Stimulated activated CD4-positive, alpha-beta T cell treated with anti-CD3 and anti-CD28 coated beads, TNF-alpha, amount 100 ng/mL, for 48 hours (primary cell): ENCODE results near the gene PLXNB1.
"Not testable (repeated sequence)": the region's sequence is repeated elsewhere in the genome, so short reads cannot be mapped to it uniquely, and the experiment has no call there.

ENCODE experiments used
- DNase-seq, 3 donors: peaks; one replicate each; pipeline ENCODE4 v3.0.0-alpha.2; 2020; ENCODE audit warnings: low read depth in 3 of 3

Gene PLXNB1

DNA sequence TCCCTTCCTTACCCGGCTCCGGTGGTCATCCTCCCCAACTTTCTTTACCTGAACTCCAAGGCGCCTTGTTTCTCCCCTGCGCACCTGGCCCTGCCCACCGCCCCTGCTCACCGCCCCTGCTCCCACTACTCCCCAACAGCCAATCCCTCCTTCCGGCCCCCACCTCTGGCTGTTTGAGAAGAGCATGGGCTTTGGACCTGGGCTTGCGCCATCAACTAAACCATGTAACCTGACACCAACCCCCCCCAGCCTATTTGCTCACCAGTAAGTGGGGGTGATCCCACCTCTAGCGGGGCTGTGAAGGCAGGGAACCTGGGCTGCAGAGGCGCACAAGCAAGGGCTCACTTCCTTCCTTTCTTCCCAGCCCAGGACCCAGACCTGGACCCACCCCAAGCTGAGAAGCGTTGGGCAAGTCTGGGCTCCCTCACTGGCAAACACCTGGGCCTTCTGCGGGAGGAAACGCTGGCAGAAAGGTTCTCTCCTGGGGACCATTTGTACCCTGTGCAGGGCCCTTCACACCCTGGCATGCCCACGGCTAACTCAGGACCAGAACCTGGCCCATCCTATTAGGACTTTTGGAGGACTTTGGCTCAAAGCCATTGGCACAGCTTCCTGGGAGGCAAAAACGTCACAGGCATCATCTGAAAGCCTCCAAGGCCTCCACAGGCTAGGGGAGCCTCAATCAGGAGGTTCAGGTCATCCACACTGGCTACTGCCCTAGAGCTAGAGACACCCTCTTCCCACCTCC, at the start of gene PLXNB1:
Gene PLXNB1, minus strand, starts transcription at position 127 of the 748 bp plus-strand sequence. CDS start 5,475 bp downstream, outside the sequence.
- DNase-seq, result no peak

GRCh38 chr3:48478626-48479555, 49.0 kb upstream of the PLXNB1 start:
- no peak for DNase-seq

DNA sequence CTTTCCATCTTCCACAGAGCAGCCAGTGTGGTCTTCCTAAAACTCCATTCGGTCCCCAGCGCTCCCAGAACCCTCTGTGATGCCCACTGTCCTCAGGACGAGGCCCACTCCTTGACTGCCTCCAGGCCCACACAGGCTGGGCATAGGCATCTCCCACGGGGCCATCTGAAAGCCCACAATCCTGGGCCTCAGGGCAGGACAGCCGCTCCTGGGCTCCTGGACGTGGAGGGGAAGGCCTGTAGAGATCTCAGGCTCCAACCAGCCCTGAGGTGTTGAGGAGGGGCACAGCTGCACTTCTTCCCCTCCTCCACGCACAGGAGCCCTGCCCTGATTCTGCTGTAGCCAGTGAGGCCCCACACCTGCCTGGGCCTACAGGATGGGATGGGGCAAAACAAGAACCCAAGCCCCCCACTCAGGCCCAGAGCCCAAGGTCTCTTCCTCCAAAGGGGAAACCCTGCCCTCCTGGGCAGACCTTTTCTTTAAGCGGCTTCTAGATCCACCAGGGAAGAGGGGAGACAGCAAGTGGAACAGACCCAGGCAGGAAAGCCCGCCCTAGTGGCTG, 48.2 kb upstream of the PLXNB1 start:
- no peak for DNase-seq

DNA sequence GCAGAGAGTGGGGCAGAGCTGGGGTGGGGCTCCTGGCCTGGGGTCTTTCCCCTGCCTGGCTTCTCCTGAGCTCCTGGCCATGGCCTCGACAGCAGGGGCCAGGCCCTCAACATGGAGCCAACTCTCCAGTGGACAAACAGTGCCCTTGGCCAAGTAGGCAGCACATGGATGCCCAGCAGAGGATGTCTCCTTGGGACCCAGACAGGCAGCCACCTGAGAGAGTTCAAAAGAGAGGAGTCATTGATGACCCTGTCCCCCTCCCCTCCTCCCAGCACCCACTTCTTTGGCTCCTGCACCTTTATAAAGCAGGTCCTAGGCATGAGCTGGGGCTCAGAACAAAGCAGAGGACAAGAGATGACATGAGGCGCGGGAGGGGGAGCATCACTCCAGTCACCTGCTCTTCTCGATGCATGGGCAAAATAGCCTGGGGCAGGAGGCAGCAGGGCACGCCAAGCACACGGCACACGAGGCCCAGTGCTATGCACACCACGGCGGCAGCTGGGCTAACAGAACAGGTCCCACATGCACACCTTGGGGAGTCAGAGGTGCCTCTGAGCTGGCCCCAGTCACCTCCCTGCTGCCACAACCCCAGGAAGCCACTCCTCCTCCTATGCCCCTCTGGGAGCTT, 46.7 kb upstream of the PLXNB1 start:
- DNase-seq, result no peak

- DNase-seq, result no peak
Observed at GRCh38 chr3:48475188-48475587, 45.3 kb upstream of the PLXNB1 start.

DNA sequence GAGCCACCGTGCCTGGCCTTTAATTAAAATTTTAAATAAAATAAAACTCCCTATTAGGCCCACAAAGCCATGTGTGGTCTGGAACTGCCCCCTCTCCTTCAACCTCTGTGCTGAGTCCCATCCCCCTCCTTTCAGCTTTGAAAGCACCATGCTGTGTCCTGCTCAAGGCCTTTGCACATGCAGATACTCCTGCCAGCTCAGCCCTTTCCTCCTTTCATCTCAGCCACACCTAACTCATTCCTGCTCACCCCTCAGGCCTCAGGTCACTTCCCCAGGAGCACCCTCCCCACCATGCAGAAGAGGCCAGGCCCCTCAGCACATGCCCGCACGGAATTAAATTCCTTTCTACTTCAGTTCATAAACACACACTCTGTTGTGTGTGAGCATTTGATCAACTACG, 44.7 kb upstream of the PLXNB1 start:
- no peak for DNase-seq

DNA sequence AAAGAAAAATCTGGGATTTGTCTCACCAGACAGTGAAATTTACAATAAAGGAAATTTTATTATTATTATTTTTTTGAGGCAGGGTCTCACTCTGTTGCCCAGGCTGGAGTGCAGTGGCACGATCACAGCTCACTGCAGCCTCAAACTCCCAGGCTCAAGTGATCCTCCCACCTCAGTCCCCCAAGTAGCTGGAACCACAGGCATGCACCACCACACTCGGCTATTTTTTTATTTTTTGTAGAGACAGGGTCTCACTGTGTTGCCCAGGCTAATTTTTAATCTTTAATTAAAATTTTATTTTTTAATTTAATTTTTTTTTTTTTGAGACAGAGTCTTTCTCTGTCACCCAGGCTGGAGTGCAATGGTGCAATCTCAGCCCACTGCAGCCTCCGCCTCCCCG, 44.1 kb upstream of the PLXNB1 start:
- not testable (repeated sequence) for DNase-seq

GRCh38 chr3:48473617-48473952, 43.7 kb upstream of the PLXNB1 start:
- DNase-seq, result no peak

GRCh38 chr3:48472923-48473616, 43.2 kb upstream of the PLXNB1 start:
- peak; percentile 85 to 97 (median 95) for DNase-seq

DNA sequence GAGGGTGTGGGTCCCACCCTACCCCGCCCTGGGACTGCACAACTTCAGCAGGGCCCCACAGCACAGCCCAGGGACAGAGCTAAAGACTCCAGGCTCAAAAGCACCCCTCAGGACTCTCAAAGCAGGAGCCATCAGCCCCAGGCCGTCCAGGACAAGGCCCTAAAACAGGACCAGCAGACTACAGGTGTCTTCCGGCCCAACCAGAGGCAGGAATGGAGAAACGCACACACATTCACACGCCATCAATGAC, 42.7 kb upstream of the PLXNB1 start:
- DNase-seq, result no peak

- DNase-seq, result no peak
Observed at GRCh38 chr3:48470286-48470685, 40.4 kb upstream of the PLXNB1 start.

DNA sequence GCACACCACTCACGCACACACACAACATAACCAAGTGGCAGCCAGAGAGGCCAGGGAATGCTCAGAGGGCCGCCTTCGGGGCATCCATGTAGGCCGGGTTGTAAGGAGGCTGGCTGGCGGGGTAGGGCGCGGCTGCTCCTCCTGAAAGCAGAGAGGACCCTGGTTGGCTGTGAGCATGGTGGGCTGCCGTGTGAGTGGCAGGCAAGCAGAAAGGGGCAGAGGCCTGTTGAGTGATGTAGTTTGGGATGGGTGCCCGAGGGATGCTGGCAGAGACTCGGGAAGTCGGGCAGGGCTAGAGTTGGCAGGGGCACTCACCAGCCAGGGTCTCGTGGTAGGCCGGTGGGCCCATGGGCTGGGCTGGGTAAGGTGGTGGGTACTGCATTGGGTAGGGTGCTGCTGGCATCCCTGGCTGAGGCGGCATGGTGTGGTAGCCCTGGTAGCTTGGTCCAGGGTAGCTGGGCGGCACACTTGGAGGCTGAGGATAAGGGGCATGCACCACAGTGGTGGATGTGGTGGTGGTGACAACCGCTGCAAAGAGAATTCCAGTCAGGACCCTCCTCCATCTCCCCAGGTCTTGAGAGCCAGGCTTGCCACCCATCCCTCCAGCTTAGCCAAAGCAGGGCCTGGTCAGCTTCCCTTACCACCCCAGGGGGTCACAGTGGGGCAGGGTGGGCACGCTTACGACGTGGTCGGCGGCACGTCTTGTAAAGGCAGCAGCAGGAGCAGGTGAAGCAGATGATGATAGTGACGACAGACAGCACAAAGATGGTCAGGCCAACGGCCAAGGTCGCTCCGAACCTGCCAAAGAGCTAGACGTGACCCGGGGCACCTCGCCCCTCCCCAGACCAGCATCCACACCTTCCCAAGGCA, 39.4 kb upstream of the PLXNB1 start:
- no peak for DNase-seq

- DNase-seq, result no peak
Observed at GRCh38 chr3:48468329-48468731, 38.4 kb upstream of the PLXNB1 start.

- DNase-seq, result no peak
Observed at GRCh38 chr3:48467473-48468267, 37.8 kb upstream of the PLXNB1 start.

- no peak for DNase-seq
Observed at GRCh38 chr3:48467110-48467454, 37.2 kb upstream of the PLXNB1 start.

- no peak for DNase-seq
Observed at GRCh38 chr3:48466386-48467109, 36.7 kb upstream of the PLXNB1 start.

- DNase-seq, result peak; percentile 52 to 75 (median 66)
Observed at GRCh38 chr3:48465531-48466378, 35.9 kb upstream of the PLXNB1 start.

DNA sequence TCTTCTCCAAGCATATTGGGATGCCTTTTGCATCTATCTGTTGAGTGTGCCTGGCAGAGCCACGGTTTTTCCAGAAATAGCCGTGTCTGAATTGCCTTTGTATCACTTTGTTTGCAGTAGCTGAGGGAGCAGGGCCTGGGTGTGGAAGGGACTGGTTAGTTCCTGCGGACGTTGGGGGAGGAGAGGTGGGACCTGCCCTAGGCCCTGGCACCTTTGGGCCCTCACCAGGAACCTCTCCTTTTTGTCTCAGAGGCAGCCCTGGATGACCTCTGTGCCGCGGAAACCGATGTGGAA, 35.3 kb upstream of the PLXNB1 start:
- DNase-seq, result no peak

DNA sequence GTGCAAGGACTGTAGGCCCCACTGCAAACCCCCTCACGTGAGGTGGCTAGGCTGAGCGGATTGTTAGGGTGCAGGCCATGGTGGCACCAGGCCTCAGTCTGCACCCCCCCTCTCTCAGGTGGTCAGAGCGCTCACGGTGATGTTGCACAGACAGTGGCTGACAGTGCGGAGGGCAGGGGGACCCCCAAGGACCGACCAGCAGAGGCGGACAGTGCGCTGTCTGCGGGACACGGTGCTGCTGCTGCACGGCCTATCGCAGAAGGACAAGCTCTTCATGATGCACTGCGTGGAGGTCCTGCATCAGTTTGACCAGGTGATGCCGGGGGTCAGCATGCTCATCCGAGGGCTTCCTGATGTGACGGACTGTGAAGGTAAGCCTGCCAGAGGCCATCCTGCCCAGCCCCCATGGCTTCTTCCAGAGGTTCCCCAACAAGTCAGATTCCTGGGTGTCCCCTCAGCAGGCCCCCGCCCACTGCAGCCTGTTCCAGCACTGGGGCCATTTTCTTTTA, 34.9 kb upstream of the PLXNB1 start:
- no peak for DNase-seq
